Gastroesophageal sphincter (tissue), 4 donors: Measurements from ENCODE around the gene BCR. TPM values are rescaled to one million over a fixed set of nuclear protein-coding genes. Genes with fewer than 3 reads are reported as not detected.
A peak's percentile ranks its signal among the peaks of the same experiment; 100 is the strongest.

Source experiments
- ATAC-seq: fragments of 150-250 bp; one replicate; pipeline ENCODE4 v1.9.1; 2016; ENCODE audit warnings: mild to moderate bottlenecking, moderate library complexity
- H3K27ac ChIP-seq, 4 donors: fragments of 200-600 bp; sonication (generic) in 3 of 4; 1 replicate in 3 of 4; 2 replicates in 1 of 4; pipeline ENCODE4 v1.5.1; 2016 to 2019
- H3K27me3 ChIP-seq: fragments of 200-600 bp; sonication (generic); one replicate; pipeline ENCODE4 v1.5.1; 2019
- H3K36me3 ChIP-seq, 2 donors: fragments of 200-600 bp; sonication (generic); one replicate each; pipeline ENCODE4 v1.5.1; 2019; ENCODE audit warnings: control low read depth in 1 of 2
- H3K4me1 ChIP-seq, 3 donors: fragments of 200-600 bp; sonication (generic); 1 replicate in 2 of 3; 2 replicates in 1 of 3; pipeline ENCODE4 v1.5.1; 2016 to 2019; ENCODE audit warnings: control low read depth in 2 of 3
- H3K4me3 ChIP-seq, 2 donors: fragments of 200-600 bp; sonication (generic); one replicate each; pipeline ENCODE4 v1.5.1; 2019; ENCODE audit warnings: mild to moderate bottlenecking in 1 of 2, moderate library complexity in 1 of 2
- H3K9me3 ChIP-seq, 3 donors: fragments of 200-600 bp; sonication (generic); one replicate each; pipeline ENCODE4 v1.5.1; 2017 to 2019; ENCODE audit warnings: control low read depth in 2 of 3
- EP300 ChIP-seq: sonication (generic); formaldehyde crosslinking; IDR thresholded peaks from one replicate; pipeline ENCODE4 v1.6.1; 2017; ENCODE audit warnings: antibody characterized with exemption, mild to moderate bottlenecking
- POLR2A ChIP-seq, 2 donors: fragments of 450-650 bp; IDR thresholded peaks; one replicate each; pipeline ENCODE4 v1.6.1; 2017; ENCODE audit warnings: antibody characterized with exemption in 2 of 2, mild to moderate bottlenecking in 2 of 2, moderate library complexity in 1 of 2
- POLR2AphosphoS5 ChIP-seq: sonication (generic); formaldehyde crosslinking; IDR thresholded peaks from one replicate; pipeline ENCODE4 v1.6.1; 2017; ENCODE audit warnings: antibody characterized with exemption
- WGBS, 2 donors: methylation state at CpG; one replicate each; pipeline ENCODE4 v1.1.5; 2018; ENCODE audit warnings: low coverage in 1 of 2; 5-methylcytosine and 5-hydroxymethylcytosine counted together
- total RNA-seq, 4 donors: library from RNA; depleted of rRNA; stranded (reverse); fragments of >200 nt; gene quantifications; one replicate each; pipeline ENCODE4 v1.1.0, GENCODE V29; 2016
- TF ChIP-seq, protein P1 (sequence below), 4 experiments: fragments of 200-600 bp in 2 of 4; fragments of 450-650 bp in 2 of 4; sonication (generic) in 1 of 4; IDR thresholded peaks; one replicate each; pipeline ENCODE4 v1.5.1; 2017 to 2019; ENCODE audit warnings: antibody characterized with exemption in 4 of 4, mild to moderate bottlenecking in 2 of 4, moderate library complexity in 2 of 4

Gene BCR
- total RNA-seq, 4 donors from 2014 or later: 39.2 to 81.1 (median 46.2) TPM

DNA sequence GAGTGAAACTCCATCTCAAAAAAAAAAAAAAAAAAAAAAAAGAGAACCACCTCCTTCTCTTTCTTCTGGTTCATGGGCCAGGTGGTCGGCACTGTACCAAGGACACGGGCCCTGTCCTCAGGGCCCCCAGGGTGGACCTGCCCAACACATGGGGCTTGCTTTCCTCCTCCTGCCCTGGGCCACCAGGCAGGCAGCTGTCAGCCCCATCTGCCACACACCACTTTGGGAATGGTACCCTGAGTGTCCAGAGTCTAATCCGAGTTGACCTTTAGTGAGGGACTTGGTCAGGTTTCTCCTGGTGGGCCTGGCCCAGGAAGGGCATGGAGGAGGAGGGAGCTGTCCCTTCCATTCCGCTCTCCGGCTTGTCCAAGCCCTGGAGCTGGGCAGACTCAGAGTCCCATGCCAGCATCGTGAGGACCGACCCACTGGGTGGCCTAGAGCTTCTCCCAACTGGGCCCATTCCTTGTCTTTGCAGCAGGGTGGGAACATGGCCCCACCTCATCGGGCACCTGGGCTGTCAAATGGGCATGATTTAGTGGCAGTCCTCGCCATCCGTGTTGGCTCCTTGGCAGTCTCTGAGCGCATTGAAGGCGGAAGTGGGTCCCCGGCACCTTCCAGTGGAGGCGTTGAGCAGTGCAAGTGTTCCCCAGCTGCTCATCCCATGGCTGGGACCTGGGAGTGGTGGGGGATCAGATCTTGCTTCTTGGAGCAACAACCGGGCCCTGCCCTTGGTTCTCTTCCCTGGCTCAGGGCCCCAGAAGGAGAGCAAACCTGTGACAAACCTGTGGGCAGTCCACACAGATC, 94.8 kb downstream of the BCR start:
- peaks cover 0 to 88% of the 10 kb centered on the region in 2 donors for H3K36me3 ChIP-seq
- 92 to 100% methylated on average over 2 to 4 of the region's 15 CpGs for WGBS, 2 donors
- H3K4me3 ChIP-seq: no peak overlapping the region
- no peaks in the 10 kb centered on the region for H3K27me3 ChIP-seq
- no peak for ATAC-seq
- peaks cover 0 to 29% (median 14%) of the 10 kb centered on the region in 3 donors for H3K4me1 ChIP-seq
- TF ChIP-seq, protein P1, sequence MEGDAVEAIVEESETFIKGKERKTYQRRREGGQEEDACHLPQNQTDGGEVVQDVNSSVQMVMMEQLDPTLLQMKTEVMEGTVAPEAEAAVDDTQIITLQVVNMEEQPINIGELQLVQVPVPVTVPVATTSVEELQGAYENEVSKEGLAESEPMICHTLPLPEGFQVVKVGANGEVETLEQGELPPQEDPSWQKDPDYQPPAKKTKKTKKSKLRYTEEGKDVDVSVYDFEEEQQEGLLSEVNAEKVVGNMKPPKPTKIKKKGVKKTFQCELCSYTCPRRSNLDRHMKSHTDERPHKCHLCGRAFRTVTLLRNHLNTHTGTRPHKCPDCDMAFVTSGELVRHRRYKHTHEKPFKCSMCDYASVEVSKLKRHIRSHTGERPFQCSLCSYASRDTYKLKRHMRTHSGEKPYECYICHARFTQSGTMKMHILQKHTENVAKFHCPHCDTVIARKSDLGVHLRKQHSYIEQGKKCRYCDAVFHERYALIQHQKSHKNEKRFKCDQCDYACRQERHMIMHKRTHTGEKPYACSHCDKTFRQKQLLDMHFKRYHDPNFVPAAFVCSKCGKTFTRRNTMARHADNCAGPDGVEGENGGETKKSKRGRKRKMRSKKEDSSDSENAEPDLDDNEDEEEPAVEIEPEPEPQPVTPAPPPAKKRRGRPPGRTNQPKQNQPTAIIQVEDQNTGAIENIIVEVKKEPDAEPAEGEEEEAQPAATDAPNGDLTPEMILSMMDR (IDR thresholded peaks at IDR 0.05): no peak
- TF ChIP-seq POLR2A (IDR thresholded peaks at IDR 0.05): no peak
- TF ChIP-seq EP300: no peak
- no peak for TF ChIP-seq POLR2AphosphoS5
- H3K9me3 ChIP-seq: no peaks in the 10 kb centered on the region
- H3K27ac ChIP-seq: no peak overlapping the region

DNA sequence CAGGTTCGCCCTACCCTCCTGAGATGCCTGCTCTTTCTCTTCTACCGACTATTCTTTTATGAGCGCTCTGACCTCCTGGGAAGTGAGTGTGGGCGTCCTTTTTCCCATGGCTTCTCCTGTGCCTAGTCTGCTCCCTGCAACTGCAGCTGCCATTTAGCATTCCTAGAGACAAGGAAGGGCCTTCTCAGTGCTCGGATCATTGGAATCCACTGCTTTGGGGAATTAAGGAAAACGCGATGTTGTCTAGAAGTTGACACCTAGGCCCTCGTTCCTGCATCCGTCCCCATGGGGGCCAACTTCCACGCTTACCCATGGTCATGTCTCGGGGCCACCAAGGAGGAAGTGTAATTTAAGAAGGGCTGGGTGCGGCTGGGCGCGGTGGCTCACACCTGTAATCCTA, 95.4 kb downstream of the BCR start:
- Histone ChIP-seq H3K4me3 (no peak overlapping the region), H3K27me3 (no peaks in the 10 kb centered on the region), H3K9me3 (no peaks in the 10 kb centered on the region), H3K36me3 (peaks cover 0 to 88% of the 10 kb centered on the region in 2 donors), H3K27ac (no peak overlapping the region), H3K4me1 (peaks cover 0 to 29% (median 14%) of the 10 kb centered on the region in 3 donors)
- ATAC-seq: no peak
- no peak for TF ChIP-seq POLR2A (IDR thresholded peaks at IDR 0.05)
- TF ChIP-seq, protein P1 (IDR thresholded peaks at IDR 0.05): no peak
- TF ChIP-seq EP300: no peak
- WGBS, 2 donors: 86 to 89% methylated on average over 1 to 9 of the region's 14 CpGs

DNA sequence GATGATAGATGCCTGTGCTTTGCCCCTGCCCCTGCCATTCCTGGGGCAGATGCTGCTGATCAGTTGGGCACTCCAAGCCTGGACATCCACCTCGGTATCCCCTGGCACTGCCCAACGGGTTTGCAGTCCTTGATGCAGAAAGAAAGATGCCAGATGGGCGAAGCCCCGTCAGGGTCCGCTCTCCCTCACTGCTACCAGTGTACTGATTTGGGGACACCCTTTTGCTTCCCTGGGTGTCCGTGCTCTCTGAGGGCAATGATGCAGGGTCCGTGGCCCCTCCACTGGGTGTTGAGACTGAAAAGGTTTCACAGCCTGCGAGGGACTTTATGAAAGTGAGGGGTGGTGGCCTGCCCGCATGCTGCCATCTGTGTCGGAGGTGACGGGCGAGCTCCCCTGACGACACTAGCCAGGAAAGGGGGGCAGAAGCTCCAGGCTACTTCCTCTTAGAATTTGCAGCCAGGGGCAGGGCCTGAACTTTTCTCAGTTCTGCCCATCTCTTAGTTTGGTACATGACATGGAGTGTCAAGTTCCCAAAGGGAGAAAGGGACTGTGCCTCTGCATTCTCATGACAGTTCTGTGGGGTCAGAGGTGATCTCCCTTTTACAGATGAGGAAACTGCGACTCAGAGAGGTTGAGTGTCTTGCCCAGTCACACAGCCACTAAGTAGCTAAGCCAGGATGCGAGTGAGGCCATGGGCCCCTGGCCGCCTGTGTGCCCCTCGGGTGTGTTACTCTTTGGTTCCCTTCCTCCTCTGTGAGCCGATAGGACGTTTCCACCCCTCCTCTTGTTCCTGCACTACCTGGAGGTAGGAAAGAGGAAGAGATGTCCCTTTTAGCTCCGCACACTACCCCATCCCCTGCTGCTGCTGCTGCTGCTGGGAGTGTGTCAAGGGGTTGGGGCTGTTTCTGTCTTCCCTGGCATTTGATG, 96.6 kb downstream of the BCR start:
- WGBS, 2 donors: 82 to 83% methylated on average over 4 to 7 of the region's 20 CpGs

DNA sequence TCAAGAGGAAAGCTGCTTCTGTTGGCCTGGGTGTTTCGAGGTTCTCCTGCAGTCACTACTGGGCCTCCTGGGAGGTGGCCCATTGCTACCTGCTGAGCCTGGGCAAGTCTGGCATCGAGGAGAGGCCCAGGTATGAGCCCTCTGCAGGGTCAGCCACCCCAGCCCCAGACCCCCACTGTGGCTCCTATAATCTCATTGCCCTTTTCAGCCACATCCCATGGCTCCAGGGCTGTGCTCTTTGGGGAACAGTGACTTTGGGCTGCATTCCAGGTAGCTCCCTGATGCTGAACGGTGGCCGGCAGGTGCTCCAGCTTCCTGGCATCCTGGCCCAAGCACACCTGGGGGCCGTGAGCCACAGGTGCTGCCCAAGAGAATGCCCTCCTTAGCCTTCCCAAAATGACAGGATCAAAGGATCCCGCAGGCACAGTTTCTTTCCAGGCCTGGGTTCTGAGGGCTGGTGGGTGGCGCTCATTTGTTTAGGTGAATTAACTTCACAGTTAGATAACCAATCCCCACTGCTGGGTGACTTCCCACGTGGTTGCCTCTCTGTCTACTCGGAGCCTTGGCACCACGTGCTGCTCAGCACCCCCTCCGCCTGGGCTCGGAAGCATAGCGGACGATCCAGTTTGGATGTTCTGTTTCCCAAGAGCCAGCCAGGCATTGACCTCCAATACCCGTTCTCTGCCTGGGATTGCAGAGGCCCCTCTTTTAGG, 97.4 kb downstream of the BCR start:
- ATAC-seq: no peak
- 82 to 84% methylated on average over 4 to 8 of the region's 15 CpGs for WGBS, 2 donors
- Histone ChIP-seq H3K4me1 (peaks cover 0 to 49% (median 26%) of the 10 kb centered on the region in 3 donors), H3K9me3 (no peaks in the 10 kb centered on the region), H3K4me3 (no peak overlapping the region), H3K27ac (peak overlapping the region in 3 of 4 donors; percentile 90 to 93 (median 90)), H3K27me3 (no peaks in the 10 kb centered on the region), H3K36me3 (peaks cover 0 to 82% of the 10 kb centered on the region in 2 donors)
- TF ChIP-seq, protein P1 (IDR thresholded peaks at IDR 0.05): no peak
- no peak for TF ChIP-seq POLR2AphosphoS5
- no peak for TF ChIP-seq EP300
- TF ChIP-seq POLR2A (IDR thresholded peaks at IDR 0.05): no peak

More for the DNA sequence above, 96.6 kb downstream of the BCR start:
- H3K36me3 ChIP-seq: peaks cover 0 to 82% of the 10 kb centered on the region in 2 donors
- no peak overlapping the region for H3K4me3 ChIP-seq
- peak overlapping the region in 2 of 4 donors; percentile 90 to 93 for H3K27ac ChIP-seq
- H3K27me3 ChIP-seq: no peaks in the 10 kb centered on the region
- ATAC-seq: no peak
- TF ChIP-seq POLR2AphosphoS5 (no peak), POLR2A (IDR thresholded peaks at IDR 0.05) (no peak), EP300 (no peak)
- TF ChIP-seq, protein P1 (IDR thresholded peaks at IDR 0.05): no peak
- peaks cover 0 to 40% (median 24%) of the 10 kb centered on the region in 3 donors for H3K4me1 ChIP-seq
- no peaks in the 10 kb centered on the region for H3K9me3 ChIP-seq
